GM19438 (cell line): ENCODE measurements around the gene RPL37A.

Source experiments
- ATAC-seq: cut with Tn5 transposase; IDR thresholded peaks from one replicate; pipeline ENCODE4 v1.9.1; 2021; ENCODE audit warnings: low read depth; ENCODE audit not compliant: unreplicated experiment

The RPL37A gene

GRCh38 chr2:216546241-216546640, 47.6 kb downstream of the RPL37A start:
- ATAC-seq, result no peak

- ATAC-seq, result no peak
Observed at GRCh38 chr2:216546641-216547403, 48.2 kb downstream of the RPL37A start.

GRCh38 chr2:216548901-216549331, 50.3 kb downstream of the RPL37A start:
- ATAC-seq, result no peak

GRCh38 chr2:216549926-216550690, 51.5 kb downstream of the RPL37A start:
- no peak for ATAC-seq

GRCh38 chr2:216551234-216552068, 52.8 kb downstream of the RPL37A start:
- no peak for ATAC-seq

- no peak for ATAC-seq
Observed at GRCh38 chr2:216553093-216553478, 54.4 kb downstream of the RPL37A start.
